Stimulated activated CD4-positive, alpha-beta T cell treated with anti-CD3 and anti-CD28 coated beads, Interleukin-2, amount 100 ng/mL, for 48 hours (primary cell): ENCODE measurements around the gene RAB7A.
"Not testable (repeated sequence)": the region's sequence is repeated elsewhere in the genome, so short reads cannot be mapped to it uniquely, and the experiment has no call there.

Experiments
- DNase-seq, 2 donors: peaks; one replicate each; pipeline ENCODE4 v3.0.0-alpha.2; 2020

RAB7A gene

DNA sequence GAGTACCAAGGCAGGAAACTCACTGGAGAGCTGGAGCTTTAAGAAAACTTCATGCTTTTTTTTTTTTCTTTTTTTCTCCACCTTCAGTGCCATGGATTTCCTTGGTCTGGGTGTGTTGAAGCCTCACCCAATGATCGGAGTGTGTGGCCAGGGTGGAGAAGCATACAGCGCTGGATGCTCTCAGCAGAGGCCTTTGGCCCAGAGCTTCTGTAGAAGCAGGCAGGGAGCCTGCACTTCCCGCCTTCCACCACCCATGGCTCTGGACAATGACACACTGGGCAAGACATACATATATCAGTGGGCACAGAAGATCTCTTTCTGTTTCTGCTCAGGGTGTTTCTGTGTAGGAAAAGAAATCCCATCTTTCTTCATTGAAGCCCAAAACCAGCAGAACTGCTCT, 97.6 kb downstream of the RAB7A start:
- no peak for DNase-seq

DNA sequence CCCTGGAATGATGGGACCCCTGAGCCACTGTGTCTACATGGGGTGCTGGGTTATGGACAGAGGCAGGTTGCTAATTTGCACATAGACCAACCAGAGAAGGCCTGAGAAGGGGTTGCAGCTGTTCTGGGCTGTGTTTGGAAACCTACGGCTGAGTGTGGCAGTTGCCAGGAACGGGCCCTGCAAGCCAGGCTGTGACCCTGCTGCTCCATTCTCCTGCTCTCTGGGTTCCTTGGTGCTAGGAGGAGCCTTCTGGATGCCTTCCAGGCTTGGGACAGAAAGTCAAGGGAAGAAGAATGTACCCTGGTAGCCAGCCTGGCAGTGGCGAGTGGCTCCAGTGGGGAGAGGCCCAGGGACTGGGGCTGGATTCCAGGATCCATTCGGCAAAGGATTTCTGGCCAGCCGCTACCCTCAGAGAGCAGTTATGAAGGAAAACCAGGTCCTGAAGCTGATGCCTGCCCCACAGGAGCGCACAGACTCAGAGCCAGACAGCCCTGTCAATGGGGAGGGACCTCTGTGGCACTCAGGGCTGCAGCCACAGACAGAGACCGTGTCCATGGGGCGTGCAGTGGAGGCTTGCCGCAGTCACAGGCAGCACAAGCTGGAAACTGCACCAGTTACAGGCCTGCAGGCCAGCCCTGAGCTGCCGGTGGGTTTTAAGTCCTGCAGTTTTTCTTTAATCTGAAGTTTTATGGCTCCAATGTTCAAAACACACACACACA, 98.3 kb downstream of the RAB7A start:
- DNase-seq = no peak

DNA sequence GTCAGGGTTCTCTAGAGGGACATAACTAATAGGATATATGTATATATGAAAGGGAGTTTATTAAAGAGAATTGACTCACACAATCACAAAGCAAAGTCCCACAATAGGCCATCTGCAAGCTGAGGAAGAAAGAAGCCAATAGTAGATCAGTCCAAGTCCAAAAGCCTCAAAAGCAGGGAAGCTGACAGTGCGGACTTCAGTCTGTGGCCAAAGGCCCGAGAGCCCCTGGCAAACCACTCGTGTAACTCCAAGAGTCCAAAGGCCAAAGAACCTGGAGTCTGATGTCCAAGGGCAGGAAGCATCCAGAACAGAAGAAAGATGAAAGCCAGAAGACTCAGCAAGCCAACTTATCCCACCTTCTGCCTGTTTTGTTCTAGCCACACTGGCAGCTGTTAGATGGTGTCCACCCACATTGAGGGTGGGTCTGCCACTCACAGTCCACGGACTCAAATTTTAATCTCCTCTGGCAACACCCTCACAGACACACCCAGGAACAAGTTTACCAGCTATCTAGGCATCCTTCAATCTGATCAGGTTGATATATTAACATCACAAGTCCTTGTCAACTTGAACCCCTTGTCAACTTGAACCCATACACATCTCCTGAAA, 99.2 kb downstream of the RAB7A start:
- no peak for DNase-seq

DNA sequence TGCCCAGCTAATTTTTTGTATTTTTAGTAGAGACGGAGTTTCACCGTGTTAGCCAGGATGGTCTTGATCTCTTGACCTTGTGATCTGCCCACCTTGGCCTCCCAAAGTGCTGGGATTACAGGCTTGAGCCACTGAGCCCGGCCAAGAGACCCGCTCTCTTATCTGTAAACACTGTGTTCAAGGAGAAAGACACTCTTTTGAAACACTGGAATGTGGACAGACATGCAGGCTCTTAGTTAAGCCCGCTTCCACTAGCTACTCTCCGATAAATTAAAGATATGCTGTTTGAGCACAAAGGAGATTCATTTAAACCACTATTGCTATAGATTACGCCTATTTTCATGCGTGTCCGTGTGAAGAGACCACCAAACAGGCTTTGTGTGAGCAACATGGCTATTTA, 103.1 kb downstream of the RAB7A start:
- not testable (repeated sequence) for DNase-seq

DNA sequence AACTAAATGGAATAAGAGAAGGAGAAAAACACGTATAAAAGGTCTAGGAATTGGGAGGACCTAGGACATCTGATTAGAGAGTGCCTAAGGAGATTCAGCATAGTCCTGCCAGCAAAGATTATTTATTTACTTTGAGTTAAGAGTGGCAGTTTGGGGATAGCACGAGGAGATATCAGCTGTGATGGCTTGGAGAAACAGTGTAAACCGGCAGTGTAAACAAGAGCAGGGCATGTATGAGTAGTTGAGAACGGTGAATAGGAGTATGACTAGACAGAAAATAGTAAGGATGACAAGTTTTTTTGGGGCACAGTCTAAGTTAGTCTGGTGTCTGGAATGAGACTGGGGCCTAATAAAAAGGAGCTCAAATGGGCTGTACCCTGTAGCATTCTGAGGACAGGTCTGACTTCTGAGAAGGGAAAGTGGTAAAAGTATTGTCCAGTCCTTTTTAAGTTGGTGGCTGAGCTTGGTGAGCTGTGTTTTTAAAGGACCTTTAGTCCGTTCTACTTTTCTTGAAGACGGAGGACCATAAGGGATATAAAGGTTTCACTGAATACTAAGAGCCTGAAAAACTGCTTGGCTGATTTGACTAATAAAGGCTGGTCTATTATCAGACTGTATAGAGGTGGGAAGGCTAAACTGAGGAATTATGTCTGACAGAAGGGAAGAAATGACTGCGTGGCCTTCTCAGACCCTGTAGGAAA, 104.1 kb downstream of the RAB7A start:
- DNase-seq = not testable (repeated sequence)

DNA sequence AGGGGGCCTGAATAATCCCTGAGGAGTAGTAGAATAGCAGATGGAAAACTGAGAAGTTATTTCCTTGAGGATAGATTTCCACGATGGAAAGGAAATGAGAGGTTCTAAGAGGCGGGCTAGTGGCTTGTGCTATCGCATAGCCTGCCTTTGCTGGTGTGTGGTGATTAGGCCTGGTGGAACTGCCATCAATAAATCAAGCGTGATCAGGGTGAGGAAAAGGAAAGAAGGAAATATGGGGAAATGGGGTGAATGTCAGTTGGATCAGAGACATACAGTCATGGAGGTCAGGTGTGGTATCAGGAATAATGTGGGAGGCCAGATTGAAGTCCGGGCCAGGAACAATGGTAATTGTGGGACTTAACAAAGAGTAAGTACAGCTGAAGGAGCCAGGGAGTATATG, 104.8 kb downstream of the RAB7A start:
- not testable (repeated sequence) for DNase-seq

DNA sequence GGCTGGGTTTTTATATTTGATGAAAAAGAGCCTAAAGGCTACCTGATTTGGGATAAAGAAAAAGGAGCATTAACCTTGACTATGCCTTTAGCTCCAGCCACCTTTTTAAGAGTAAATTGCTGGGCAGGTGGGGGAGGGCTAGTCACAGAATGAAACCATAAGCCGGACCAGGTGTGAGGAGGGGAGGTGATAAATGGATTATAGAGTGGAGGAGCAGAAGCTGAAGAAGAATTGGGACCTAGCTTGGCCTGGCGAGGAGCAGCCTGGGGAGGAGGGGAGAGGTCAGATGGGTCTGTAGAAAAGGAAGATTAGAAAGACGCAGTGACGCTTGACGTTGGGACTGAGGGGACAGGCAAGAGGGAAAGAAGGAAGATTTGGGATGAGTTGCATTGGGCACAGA, 107.0 kb downstream of the RAB7A start:
- not testable (repeated sequence) for DNase-seq

DNA sequence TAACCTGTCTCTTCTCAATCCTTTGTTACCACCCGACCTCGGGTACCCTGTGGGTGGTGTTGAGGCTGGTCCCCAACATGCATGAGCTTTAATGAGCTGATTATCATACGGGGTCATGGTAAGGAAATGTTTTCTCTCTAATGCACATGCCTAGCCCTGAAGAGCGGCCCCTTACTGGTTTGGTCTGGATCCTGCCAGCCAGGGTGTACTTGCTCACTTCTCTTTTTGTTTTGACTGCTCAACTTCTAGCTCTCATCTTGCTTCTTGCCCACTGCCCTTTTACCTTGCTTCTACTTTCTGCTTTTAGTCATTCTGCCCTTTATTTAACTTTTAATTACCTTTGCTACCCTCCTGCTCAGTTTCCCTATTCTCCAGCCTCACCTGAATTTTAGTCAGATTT, 109.1 kb downstream of the RAB7A start:
- DNase-seq = no peak

DNA sequence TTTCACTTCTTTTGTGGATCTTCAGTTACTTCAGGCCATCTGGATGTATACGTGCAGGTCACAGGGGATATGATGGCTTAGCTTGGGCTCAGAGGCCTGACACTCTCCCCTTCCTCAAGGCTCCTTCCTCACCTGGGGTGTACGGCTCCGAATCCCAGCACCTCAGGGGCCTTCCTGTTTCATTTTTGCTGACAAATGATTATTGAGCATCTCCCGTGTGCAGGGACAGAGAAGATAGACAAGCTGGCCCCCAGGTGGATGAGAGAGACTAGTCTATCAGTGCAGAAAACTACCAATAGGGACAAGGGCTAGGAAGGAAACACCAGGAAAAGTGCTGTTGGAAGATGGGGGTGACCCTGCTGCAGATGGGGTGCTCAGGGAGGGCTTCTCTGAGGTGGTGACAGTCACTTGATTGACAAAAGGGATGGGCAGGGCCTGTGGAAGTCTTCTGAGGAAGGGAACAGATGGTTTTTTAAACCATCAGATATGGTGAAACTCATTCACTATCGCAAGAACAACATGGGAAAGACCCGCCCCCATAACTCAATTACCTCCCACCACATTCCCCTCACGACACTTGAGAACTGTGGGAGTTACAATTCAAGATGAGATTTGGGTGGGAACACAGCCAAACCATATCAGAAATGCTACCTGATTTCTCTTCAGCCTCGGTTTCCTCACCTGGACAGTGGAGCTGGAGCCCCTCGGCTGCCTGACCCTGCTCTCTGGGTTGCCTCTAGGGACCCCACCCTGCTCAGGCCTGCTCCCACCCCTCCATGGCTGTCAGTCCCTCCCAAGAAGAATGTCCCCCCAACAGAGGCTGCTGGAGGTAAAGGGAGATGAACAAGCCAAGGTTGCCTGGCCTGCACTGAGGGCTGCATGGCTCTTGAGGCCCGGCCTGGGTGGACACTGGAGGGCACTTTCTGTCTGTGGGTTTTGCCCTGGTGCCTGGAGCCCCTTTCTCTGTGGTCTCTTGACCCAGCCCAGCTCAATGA, 116.2 kb downstream of the RAB7A start:
- no peak for DNase-seq

DNA sequence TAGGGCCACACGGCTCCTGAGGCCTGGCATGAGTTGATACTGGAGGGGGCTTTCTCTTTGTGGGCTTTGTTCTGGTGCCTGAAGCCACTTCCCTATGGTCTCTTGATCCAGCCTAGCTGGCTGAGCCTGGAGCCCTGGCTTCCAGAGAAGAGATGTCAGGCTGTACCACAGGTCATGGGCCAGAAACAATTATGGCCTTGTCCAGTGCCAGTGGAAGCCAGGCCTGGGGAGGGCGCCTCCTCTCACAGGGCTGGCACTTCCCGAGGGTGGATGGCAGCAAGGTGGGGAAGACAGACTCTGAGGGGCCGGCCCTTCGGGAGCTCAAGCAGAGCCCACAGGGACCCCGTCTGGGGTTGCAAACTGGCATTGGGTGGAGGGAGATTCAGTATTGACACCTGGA, 118.5 kb downstream of the RAB7A start:
- DNase-seq = no peak

DNA sequence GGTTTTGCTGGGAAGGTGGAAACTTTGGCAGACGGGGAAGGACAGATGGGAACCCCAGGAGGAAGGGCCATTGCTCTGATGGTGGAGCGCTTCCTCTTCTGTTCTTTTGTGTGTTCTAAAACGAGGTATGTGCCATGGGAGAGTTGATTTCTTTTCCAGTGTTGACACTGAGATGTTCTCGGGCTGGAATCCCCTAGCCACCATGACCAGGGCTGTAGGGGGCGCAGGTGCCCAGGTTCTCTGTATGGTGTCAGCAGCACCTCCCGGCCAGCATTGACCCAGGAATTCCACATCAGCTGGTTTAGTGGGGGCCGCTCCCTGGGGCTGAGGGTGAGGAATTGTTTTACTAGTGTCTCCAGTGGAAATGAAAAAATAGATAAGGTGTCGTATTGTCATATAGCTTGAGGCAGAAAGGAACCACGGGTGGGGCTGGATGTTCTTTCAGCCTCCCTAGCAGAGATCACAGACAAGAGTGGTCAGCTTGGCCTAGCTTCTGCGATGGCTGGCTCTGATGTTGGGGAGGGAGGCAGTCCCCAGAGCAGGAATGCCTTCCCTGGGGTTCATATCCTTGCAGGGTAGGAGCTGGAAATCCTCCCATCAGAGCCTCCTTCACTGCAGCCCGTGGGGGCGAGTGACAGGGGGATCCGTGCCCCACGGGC, 119.3 kb downstream of the RAB7A start:
- no peak for DNase-seq

DNA sequence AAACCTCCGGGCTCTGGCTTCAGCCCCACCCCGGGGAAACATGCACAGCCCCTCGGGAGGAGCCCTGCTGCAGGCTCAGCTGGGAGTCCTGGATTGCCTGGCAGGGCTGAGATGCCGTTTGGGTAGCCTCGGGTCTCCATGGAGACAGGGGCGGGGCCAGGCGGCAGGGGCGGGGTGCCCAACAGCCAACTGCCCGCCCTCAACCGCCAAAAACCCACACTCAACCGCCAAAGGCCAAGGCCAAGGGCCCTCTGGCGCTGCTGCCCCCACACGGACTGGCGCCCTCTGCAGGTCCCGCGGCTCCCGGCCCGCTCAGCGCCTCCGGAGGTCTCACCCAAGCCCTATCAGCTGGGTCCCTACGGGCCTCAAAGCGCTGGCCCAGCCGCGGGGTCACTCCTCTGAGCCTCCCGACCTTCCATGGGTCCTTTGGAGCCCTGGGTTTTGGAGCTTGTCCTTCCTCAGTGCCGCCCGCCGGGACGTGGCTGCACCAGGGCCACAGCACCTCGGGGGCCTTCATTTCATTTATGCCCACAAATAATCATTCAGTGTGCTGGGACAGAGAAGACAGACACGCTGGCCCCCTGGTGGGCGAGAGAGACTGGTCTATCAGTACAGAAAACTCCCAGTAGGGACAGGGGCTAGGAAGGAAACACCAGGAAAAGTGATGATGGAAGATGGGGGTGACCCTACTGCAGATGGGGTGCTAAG, 119.9 kb downstream of the RAB7A start:
- peak; percentile 83 to 85 for DNase-seq

DNA sequence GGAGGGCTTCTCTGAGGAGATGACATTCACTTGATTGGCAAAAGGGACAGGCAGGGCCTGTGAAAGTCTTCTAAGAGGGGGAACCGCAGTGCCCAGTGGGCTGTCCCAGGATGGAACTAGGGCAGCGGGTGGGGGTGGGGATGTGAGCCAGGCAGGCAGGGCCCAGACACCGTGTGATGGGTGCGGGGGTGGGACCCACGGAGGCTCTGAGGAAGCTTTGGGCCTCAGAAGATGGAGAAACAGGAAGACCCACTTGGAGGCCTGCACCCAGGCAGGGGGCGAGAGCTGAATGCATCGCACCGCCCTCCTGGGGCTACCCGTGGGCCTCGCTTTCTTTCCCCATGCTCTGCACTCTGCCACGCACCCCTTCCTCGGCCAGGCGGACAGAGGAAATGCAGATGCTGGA, 120.5 kb downstream of the RAB7A start:
- peak in 1 of 2 donors; percentile 5 for DNase-seq

DNA sequence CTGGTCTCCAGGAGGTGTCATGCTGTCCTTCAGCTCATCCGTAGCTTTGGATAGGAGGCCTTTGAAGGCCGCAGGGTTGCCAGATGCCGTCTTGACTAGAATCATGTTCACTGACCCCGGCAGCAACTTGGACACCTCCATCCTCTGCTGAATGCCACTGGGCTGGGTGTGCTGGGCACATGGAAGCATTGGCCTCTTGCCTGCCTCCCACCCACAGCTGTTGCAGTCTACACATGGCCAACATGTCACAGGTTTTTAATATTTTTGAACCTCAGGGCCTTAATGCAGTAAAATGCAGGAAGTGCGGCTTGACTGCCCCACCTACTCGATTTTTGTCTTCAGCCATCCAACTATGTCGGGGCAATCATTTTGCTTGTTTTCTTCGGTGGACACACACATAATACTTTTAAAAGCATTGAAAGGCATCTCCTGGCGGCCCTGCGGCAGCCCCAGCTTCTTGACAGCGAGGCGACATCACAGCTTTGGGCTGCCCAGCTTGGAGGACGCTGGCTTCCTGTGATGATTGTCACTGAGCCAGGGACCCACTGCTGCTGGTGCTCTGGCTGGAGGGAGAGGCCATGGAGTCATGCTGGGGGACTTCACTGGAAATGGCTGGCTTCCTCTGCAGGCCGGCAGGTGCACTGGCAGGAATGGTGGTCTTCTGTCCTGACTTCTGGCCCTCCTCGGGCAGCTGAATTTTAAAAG, 121.8 kb downstream of the RAB7A start:
- DNase-seq = no peak

DNA sequence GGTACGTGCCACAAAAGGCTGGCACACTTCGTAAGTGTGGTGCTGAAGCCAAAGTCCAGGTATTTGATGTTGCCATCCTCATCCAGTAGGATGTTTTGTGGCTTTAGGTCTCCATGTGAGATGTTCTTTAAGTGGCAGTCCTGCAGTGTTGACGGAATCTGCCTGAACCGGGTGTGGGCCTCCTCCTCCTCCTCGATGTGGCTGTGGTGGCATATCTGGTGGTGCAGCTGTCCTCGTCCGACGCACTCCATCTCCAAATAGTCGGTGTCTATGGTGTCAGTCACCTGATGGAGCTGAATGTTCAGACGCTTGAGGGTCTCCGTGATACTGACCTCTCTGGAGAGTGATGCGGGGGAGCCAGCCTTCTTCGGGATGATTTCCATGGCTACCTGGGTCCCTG, 123.0 kb downstream of the RAB7A start:
- DNase-seq = no peak

DNA sequence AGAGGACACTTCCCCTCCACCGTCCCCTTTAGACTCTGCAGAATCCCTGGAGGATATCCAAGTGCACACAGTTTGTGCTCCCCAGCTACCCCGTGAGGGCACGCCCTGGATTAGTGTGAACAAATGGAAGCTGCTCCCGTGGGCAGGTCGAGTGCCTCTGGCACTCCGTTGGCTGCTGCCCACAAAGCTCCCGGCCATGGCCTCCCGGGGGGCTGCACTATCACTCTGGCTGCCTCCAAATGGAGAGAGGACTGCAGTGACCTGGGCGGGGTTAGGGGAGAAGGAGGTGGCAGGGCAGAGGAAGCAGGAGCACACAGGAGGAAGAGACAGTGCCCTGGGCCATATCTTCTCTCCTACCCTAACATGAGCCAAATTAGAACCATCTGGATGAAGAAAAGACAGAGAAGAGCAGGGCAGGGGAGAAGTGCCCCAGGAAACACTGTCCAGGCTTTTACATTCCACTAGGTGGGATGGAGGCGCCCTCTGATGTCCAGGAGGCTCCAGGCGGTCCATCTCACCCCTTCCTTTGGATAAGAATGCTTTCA, 124.0 kb downstream of the RAB7A start:
- no peak for DNase-seq

DNA sequence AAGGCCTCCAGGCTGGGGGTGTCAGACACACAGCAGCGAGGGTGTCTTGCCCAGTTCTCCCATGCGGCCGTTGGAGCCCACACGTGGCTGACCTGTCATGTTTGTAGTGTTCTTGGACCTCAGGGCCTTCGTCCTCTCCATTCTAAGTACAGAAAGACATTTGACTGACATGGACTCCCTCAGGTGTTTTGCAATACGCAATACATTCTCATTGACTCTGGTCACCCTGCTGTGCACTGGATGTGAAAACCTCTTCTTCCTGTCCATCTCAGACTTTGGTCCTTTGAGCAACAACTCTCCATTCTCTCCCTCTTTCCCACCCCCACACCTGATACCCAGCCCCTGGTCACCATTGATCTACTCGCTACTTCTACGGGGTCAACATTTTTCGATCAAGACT, 124.6 kb downstream of the RAB7A start:
- DNase-seq = no peak

DNA sequence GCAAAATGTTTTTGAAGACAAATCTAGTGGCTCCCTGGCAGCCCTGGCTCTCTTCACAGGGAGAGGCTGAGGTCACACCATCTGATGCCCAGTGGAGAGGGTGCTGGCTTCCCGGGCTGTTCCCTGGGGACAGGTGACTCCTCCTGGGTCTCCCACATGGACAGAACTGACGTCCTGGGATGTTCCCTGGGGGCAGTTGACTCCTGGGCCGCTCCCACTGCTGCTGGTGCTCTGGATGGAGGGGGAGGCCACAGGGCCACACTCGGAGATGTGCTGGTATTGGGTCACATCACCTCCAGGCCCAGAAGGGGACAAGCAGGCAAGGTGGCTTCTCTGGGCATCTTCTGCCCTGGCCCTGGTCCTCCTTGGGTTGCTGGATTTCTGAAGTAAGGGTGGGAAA, 125.6 kb downstream of the RAB7A start:
- no peak for DNase-seq

DNA sequence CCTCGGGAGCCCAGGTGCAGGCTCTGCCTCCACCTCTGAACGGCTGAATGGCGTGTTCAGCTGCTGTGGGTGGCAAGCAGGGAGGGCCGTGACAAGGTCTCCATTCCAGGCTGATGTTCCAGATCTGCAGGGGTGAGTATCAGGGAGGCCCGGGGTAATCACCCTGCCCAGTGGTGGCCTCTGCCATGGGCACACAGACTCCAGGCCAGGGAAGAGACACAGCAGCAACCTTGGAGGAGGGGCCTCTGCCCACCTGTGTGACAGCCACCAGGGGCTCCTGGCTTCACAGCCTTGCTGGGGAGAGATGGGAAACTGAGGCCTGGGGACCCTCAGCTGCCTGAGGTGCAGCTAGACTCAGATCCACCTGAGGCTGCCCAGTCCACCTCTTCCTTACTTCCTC, 127.8 kb downstream of the RAB7A start:
- no peak for DNase-seq

DNA sequence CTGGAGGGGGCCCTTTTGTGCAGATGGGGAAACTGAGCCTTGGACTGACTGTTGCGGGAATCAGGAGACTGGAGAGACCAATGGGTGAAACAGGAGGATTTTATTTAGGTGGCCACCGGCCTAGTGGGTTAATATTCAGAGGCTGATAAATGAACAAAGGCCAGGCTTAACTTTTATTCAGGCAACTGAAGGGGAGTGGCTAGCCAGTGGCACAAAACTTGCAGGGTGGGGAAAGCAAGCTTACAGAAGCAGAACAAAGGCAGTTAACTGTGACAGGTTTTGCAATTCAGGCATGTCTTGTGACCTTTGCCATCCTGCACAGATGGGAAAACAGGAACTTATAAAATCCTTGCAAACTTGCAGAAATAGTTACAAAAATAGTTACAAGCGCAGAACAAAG, 128.5 kb downstream of the RAB7A start:
- no peak for DNase-seq

DNA sequence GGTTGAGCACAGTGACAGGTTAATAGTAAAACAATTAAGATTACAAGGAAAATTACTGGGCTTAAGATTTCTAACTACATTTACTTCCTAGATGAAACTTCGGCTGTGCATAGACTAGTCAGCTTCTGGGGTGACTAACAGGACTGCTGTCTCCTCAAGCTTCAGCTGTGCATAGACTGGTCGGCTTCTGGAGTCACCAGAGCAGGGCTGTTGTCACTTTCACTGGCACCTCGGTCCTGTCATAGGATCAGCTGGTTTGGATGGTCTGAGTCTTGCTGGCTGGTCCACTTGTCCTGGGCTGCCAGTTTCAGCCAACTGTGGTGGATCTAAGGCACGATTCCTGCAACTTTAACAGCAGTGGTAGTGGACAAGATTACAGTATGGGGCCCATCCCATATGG, 129.6 kb downstream of the RAB7A start:
- DNase-seq = no peak
